HepG2 (cell line): Measurements from ENCODE around the gene PMEL.

ENCODE experiments used
- BRF2 ChIP-seq: sonication (generic); formaldehyde crosslinking; IDR thresholded peaks from 2 replicates; pipeline ENCODE4 v1.8.1; 2022; ENCODE audit warnings: mild to moderate bottlenecking, missing genetic modification reagents
- REXO4 ChIP-seq: sonication (generic); formaldehyde crosslinking; IDR thresholded peaks from 2 replicates; pipeline ENCODE4 v1.8.0; 2022; ENCODE audit warnings: missing genetic modification reagents, mild to moderate bottlenecking, borderline replicate concordance
- SOX5 ChIP-seq: IDR thresholded peaks from 2 replicates; pipeline ENCODE4 v1.6.1; 2016; ENCODE audit warnings: borderline replicate concordance
- ZNF672 ChIP-seq: sonication (generic); formaldehyde crosslinking; IDR thresholded peaks from 2 replicates; pipeline ENCODE4 v1.8.1; 2022; ENCODE audit warnings: missing genetic modification reagents

- no peak for TF ChIP-seq SOX5 (CRISPR knock-in tag)
- no peak for TF ChIP-seq REXO4 (CRISPR knock-in tag)
- no peak for TF ChIP-seq BRF2
- no peak for TF ChIP-seq ZNF672
Observed at GRCh38 chr12:55937981-55938380, 27.9 kb downstream of the PMEL start.
